ENCODE measurements around the gene FUT3.

GRCh38 chr19:5851302-5851701 lies at the start of gene FUT3:
- TF ChIP-seq POLR2A (IDR thresholded peaks at IDR 0.05; ENCODE audit: low read depth, low read length), result no peak
- TF ChIP-seq POLR2AphosphoS5 (IDR thresholded peaks at IDR 0.05; ENCODE audit: low read depth, low read length), result no peak
- no peak for TF ChIP-seq TAF1 (IDR thresholded peaks at IDR 0.05; ENCODE audit: low read depth, low read length)
